ENCODE results near the gene PRR30. TPM values are rescaled to one million over a fixed set of nuclear protein-coding genes. Genes with fewer than 3 reads are reported as not detected.

PRR30 gene
- polyA plus RNA-seq, 1 donor (not counting 4 experiments of a cell fraction or from before 2014, with no cell fraction given), result not detected

DNA sequence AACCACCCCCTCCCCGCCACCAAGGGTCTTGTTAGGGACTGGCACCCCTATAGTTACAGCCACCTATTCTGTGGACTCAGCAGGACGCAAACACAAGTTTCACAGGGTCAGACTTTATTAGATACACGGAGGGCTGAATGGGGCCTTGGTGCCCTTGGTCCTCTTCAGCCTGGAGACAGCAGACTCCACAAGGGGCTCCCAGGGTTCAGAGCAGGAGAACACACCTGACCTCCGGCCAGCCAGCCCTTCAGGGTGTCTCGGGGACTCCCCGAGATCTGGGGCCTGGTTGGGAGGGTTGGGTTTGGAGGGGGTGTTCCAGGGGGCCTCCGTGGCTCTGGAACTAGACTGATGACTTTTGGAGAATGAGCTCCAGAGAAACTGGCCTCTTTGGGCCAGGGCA is 2.5 kb downstream of the PRR30 start:
- H3K9me1 ChIP-seq (ENCODE audit: control insufficient read depth, extremely low read depth, insufficient read depth, low read length), result no peaks in the 10 kb centered on the region
- H2AFZ ChIP-seq (ENCODE audit: control insufficient read depth, low read length), result no peak overlapping the region
- no peaks in the 10 kb centered on the region for H3K9me3 ChIP-seq (ENCODE audit: control insufficient read depth, low read depth, low read length)
- H3K4me1 ChIP-seq (ENCODE audit: control insufficient read depth, extremely low read depth, insufficient read depth, low read length), result peaks cover 7% of the 10 kb centered on the region
- no peak overlapping the region for H3K4me2 ChIP-seq (ENCODE audit: control insufficient read depth, extremely low read depth, insufficient read depth, low read depth, low read length)
- TF ChIP-seq CTCF (optimal IDR thresholded peaks at IDR 0.05 in 1 of 3, IDR thresholded peaks at IDR 0.05 in 1 of 3, conservative IDR thresholded peaks at IDR 0.05 in 1 of 3; ENCODE audit: extremely low read depth in 1 of 3, insufficient read depth in 2 of 3, low read length in 3 of 3) (no peak), EZH2 (IDR thresholded peaks at IDR 0.05; ENCODE audit: low read length) (no peak)
- no peak overlapping the region for H3K27ac ChIP-seq (ENCODE audit: control insufficient read depth, insufficient read depth, low read length)
- H3K27me3 ChIP-seq (ENCODE audit: control insufficient read depth, extremely low read depth, insufficient read depth, low read length), result no peaks in the 10 kb centered on the region
- FAIRE-seq, result no peak
- no peak for DNase-seq (ENCODE audit: low read depth, low spot score)
- H4K20me1 ChIP-seq (ENCODE audit: control insufficient read depth, extremely low read depth, insufficient read depth, low read length), result no peaks in the 10 kb centered on the region
- no peak overlapping the region for H3K4me3 ChIP-seq (ENCODE audit: control insufficient read depth in 2 of 3, extremely low read depth in 1 of 3, insufficient read depth in 2 of 3, low read depth in 1 of 3, low read length in 3 of 3)
- H3K36me3 ChIP-seq (ENCODE audit: control insufficient read depth in 2 of 2, extremely low read depth in 1 of 2, insufficient read depth in 2 of 2, low read length in 2 of 2), result peaks cover 3 to 10% of the 10 kb centered on the region in 2 experiments
- no peak overlapping the region for H3K9ac ChIP-seq (ENCODE audit: control insufficient read depth, extremely low read depth, insufficient read depth, low read length)
- dilution Hi-C loops (cut with MboI; ENCODE audit: extremely low pct_ligation_motif_present, low sequenced_read_pairs), result no loop called here
- peaks cover 20% of the 10 kb centered on the region for H3K79me2 ChIP-seq (ENCODE audit: control insufficient read depth, insufficient read depth, low read length)

DNA sequence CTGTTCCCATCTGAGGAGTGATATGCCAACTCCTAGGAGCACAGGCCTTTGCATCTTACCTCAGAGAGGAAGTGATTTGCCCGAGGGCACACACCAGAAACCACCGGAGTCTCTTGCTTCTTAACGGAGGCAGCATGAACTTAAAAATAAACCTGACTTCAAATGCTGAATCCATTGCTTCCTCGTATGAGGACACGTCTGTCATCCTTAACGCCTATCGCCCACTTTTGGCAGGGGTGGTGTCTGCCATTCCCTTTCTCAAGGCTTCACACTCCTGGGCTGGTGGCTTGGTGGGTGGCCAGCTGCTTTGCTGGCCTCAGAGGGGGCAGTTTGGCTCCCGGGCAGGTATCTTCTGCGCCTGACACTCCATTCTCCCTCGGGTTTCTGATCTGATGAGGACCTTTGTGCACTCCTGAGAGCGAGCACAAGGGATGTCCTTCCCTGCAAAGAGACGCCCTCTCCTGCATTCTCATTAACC is 3.7 kb downstream of the PRR30 start:
- no peak overlapping the region for H3K27ac ChIP-seq (ENCODE audit: control insufficient read depth, insufficient read depth, low read length)
- H3K4me1 ChIP-seq (ENCODE audit: control insufficient read depth, extremely low read depth, insufficient read depth, low read length), result peaks cover 7% of the 10 kb centered on the region
- no peaks in the 10 kb centered on the region for H3K9me3 ChIP-seq (ENCODE audit: control insufficient read depth, low read depth, low read length)
- H3K27me3 ChIP-seq (ENCODE audit: control insufficient read depth, extremely low read depth, insufficient read depth, low read length), result no peaks in the 10 kb centered on the region
- peaks cover 20% of the 10 kb centered on the region for H3K79me2 ChIP-seq (ENCODE audit: control insufficient read depth, insufficient read depth, low read length)
- FAIRE-seq, result no peak
- dilution Hi-C loops (cut with MboI; ENCODE audit: extremely low pct_ligation_motif_present, low sequenced_read_pairs), result no loop called here
- no peak for DNase-seq (ENCODE audit: low read depth, low spot score)
- no peak overlapping the region for H3K4me3 ChIP-seq (ENCODE audit: control insufficient read depth in 2 of 3, extremely low read depth in 1 of 3, insufficient read depth in 2 of 3, low read depth in 1 of 3, low read length in 3 of 3)
- H3K9ac ChIP-seq (ENCODE audit: control insufficient read depth, extremely low read depth, insufficient read depth, low read length), result no peak overlapping the region
- peaks cover 8 to 19% of the 10 kb centered on the region in 2 experiments for H3K36me3 ChIP-seq (ENCODE audit: control insufficient read depth in 2 of 2, extremely low read depth in 1 of 2, insufficient read depth in 2 of 2, low read length in 2 of 2)
- TF ChIP-seq CTCF (optimal IDR thresholded peaks at IDR 0.05 in 1 of 3, IDR thresholded peaks at IDR 0.05 in 1 of 3, conservative IDR thresholded peaks at IDR 0.05 in 1 of 3; ENCODE audit: extremely low read depth in 1 of 3, insufficient read depth in 2 of 3, low read length in 3 of 3), result no peak
- no peak for TF ChIP-seq EZH2 (IDR thresholded peaks at IDR 0.05; ENCODE audit: low read length)
- no peaks in the 10 kb centered on the region for H3K9me1 ChIP-seq (ENCODE audit: control insufficient read depth, extremely low read depth, insufficient read depth, low read length)
- no peak overlapping the region for H2AFZ ChIP-seq (ENCODE audit: control insufficient read depth, low read length)
- H4K20me1 ChIP-seq (ENCODE audit: control insufficient read depth, extremely low read depth, insufficient read depth, low read length), result no peaks in the 10 kb centered on the region
- no peak overlapping the region for H3K4me2 ChIP-seq (ENCODE audit: control insufficient read depth, extremely low read depth, insufficient read depth, low read depth, low read length)
